ENCODE results near the gene KIR3DL2.

DNA sequence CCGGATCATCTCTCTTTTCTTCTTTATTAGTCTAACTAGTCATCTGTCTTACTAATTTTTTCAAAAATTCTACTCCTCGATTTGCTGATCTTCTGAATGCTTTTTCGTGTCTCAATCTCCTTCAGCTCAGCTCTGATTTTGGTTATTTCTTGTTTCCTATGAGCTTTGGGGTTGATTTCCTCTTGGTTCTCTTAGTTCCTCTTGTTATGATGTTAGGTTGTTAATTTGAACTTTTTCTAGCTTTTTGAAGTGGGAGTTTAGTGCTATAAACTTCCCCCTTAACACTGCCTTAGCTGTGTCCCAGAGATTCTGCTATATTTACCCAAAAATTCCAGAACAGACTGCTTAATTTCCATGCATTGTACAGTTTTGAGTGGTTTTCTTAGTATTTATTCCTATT, 27.2 kb downstream of the KIR3DL2 start:
- TF ChIP-seq POLR2A (IDR thresholded peaks at IDR 0.05; ENCODE audit: low read depth, low read length) (no peak), POLR2AphosphoS5 (IDR thresholded peaks at IDR 0.05; ENCODE audit: low read depth, low read length) (no peak), PAX5 (IDR thresholded peaks at IDR 0.05; ENCODE audit: insufficient read depth, low read length, severe bottlenecking) (no peak), SPI1 (IDR thresholded peaks at IDR 0.05; ENCODE audit: low read depth, low read length) (no peak), TAF1 (IDR thresholded peaks at IDR 0.05; ENCODE audit: low read depth, low read length) (no peak), POU2F2 (IDR thresholded peaks at IDR 0.05; ENCODE audit: low read depth, low read length) (no peak)

All from GM12891 (cell line).